ENCODE data around the gene MACROD2. TPM values are rescaled to one million over a fixed set of nuclear protein-coding genes. Genes with fewer than 3 reads are reported as not detected.
"Not testable (repeated sequence)": the region's sequence is repeated elsewhere in the genome, so short reads cannot be mapped to it uniquely, and the experiment has no call there.

Gene MACROD2
- total RNA-seq, 1 donor from 2014 or later = not detected

DNA sequence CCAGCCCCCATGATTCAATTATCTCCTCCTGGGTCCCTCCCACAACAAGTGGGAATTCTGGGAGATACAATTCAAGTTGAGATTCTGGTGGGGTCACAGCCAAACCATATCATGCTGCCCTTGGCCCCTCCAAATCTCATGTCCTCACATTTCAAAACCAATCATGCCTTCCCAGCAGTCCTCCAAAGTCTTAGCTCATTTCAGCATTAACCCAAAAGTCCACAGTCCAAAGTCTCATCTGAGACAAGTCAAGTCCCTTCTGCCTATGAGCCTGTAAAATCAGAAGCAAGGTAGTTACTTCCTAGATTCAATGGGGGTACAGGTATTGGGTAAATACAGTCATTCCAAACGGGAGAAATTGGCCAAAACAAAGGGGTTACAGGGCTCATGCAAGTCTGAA is 1021.6 kb downstream of the MACROD2 start:
- DNase-seq (ENCODE audit: low spot score); H3K4me3 Mint-ChIP-seq (ENCODE audit: low read depth); H3K27ac Mint-ChIP-seq; H3K36me3 Mint-ChIP-seq (ENCODE audit: low read depth); H3K27me3 Mint-ChIP-seq (ENCODE audit: low read depth); intact Hi-C loops (cut with micrococcal nuclease); H3K4me1 Mint-ChIP-seq (ENCODE audit: low read depth): not testable (repeated sequence)
- H3K9me3 Mint-ChIP-seq = peaks cover 35% of the 10 kb centered on the region

DNA sequence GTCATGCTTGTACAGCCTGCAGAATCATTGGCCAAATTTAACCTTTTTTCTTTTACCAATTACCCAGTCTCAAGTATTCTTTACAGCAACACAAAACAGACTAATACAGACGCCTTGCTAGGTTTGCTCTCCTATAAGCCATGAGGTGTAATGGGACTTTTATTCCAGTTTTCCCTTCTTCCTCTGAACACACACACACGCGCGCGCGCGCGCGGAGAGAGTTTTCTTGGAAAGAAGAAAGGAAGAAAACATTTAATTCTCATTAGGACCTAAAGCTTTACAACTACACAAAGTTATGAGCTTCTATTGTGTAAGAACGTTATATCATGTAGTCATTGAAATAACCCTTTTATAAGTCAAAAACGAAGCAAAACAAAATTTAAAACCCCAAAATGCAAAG is 1023.6 kb downstream of the MACROD2 start:
- Mint-ChIP-seq H3K27ac (no peak overlapping the region), H3K27me3 (ENCODE audit: low read depth) (no peaks in the 10 kb centered on the region), H3K4me1 (ENCODE audit: low read depth) (no peaks in the 10 kb centered on the region), H3K36me3 (ENCODE audit: low read depth) (no peaks in the 10 kb centered on the region), H3K4me3 (ENCODE audit: low read depth) (no peak overlapping the region), H3K9me3 (peaks cover 40% of the 10 kb centered on the region)
- intact Hi-C loops (cut with micrococcal nuclease) = no loop called here
- no peak for DNase-seq (ENCODE audit: low spot score)

DNA sequence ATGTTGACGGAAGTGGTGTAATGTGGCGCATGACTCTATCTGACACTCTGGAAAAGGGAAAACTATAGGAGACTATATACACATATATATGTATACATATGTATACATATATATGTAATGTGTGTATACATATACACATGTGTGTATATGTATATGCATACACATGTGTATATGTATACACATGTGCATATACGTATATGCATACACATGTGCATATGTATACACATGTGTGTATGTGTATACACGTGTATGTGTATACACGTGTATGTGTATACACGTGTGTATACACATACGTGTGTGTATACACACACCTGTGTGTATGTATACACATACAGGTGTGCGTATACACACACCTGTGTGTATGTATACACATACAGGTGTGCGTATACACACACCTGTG is 1025.5 kb downstream of the MACROD2 start:
- H3K9me3 Mint-ChIP-seq = peaks cover 37% of the 10 kb centered on the region
- H3K27ac Mint-ChIP-seq = no peak overlapping the region
- no peaks in the 10 kb centered on the region for H3K27me3 Mint-ChIP-seq (ENCODE audit: low read depth)
- no peak overlapping the region for H3K4me3 Mint-ChIP-seq (ENCODE audit: low read depth)
- H3K36me3 Mint-ChIP-seq (ENCODE audit: low read depth) = no peaks in the 10 kb centered on the region
- no peaks in the 10 kb centered on the region for H3K4me1 Mint-ChIP-seq (ENCODE audit: low read depth)
- no peak for DNase-seq (ENCODE audit: low spot score)
- intact Hi-C loops (cut with micrococcal nuclease) = no loop called here

DNA sequence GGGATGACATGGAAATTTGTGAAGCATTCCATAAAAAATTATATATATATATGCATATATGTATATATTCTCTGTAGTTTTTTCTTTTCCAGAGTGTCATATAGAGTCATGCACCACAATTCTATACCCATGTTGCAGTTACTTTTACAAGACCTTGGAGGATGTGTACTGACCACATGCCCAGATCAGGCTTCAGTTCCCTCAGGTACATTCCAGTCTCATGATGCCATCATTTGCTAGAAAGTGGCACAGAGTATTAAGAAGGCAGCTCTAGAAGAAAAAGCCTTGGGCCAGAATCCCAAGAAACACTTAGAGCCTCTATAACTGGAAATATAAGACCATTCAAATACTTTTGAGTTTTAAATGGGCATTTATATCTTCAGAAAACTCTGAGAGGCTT is 1027.6 kb downstream of the MACROD2 start:
- no peak for DNase-seq (ENCODE audit: low spot score)
- Mint-ChIP-seq H3K27ac (no peak overlapping the region), H3K27me3 (ENCODE audit: low read depth) (no peaks in the 10 kb centered on the region), H3K4me1 (ENCODE audit: low read depth) (no peaks in the 10 kb centered on the region), H3K4me3 (ENCODE audit: low read depth) (no peak overlapping the region), H3K9me3 (peaks cover 27% of the 10 kb centered on the region), H3K36me3 (ENCODE audit: low read depth) (no peaks in the 10 kb centered on the region)
- intact Hi-C loops (cut with micrococcal nuclease) = no loop called here

DNA sequence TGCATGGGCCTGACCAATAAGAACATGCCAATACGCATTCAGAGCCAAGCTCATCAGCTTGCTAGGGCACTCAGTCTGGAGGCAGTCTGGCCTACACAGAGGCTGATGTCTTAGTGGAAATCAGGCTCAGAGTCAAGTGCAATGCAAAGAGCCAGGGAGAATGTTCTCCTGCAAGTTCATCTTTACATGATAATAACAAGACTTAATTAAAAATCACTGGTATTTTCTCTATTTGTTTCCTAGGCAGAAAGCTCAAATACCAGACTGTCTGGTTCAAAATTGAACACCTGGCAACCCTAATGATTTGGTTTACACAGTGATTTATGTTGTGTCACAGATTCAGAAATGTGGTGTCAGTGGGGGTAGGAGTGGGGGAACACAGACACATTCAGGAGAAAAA is 1031.4 kb downstream of the MACROD2 start:
- intact Hi-C loops (cut with micrococcal nuclease) = no loop called here
- no peak overlapping the region for H3K4me3 Mint-ChIP-seq (ENCODE audit: low read depth)
- H3K4me1 Mint-ChIP-seq (ENCODE audit: low read depth) = no peaks in the 10 kb centered on the region
- H3K9me3 Mint-ChIP-seq = peaks cover 27% of the 10 kb centered on the region
- no peak for DNase-seq (ENCODE audit: low spot score)
- H3K27ac Mint-ChIP-seq = no peak overlapping the region
- H3K36me3 Mint-ChIP-seq (ENCODE audit: low read depth) = no peaks in the 10 kb centered on the region
- no peaks in the 10 kb centered on the region for H3K27me3 Mint-ChIP-seq (ENCODE audit: low read depth)

DNA sequence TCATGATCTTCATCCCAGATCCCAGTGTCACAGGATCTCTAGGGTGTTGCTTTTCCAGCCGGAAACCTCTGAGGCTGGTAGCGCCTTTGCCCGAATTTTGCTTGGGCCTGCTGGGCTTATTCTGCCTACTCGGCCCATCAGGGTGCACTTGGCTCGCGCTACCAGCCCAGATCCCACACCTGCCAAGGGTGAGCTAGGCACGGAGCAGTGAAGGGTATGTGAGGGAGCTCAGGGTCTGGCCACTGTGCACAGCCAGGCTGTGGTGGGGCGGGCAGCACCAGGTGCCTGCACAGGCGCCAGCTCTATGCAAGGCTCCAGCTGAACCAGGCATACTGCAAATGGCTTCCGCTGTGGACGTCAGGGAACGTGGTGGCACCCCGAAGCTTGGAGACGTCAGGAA is 1035.5 kb downstream of the MACROD2 start:
- Mint-ChIP-seq H3K4me3 (ENCODE audit: low read depth) (no peak overlapping the region), H3K36me3 (ENCODE audit: low read depth) (no peaks in the 10 kb centered on the region), H3K9me3 (peaks cover 34% of the 10 kb centered on the region), H3K4me1 (ENCODE audit: low read depth) (no peaks in the 10 kb centered on the region), H3K27me3 (ENCODE audit: low read depth) (no peaks in the 10 kb centered on the region), H3K27ac (no peak overlapping the region)
- intact Hi-C loops (cut with micrococcal nuclease) = no loop called here
- no peak for DNase-seq (ENCODE audit: low spot score)

DNA sequence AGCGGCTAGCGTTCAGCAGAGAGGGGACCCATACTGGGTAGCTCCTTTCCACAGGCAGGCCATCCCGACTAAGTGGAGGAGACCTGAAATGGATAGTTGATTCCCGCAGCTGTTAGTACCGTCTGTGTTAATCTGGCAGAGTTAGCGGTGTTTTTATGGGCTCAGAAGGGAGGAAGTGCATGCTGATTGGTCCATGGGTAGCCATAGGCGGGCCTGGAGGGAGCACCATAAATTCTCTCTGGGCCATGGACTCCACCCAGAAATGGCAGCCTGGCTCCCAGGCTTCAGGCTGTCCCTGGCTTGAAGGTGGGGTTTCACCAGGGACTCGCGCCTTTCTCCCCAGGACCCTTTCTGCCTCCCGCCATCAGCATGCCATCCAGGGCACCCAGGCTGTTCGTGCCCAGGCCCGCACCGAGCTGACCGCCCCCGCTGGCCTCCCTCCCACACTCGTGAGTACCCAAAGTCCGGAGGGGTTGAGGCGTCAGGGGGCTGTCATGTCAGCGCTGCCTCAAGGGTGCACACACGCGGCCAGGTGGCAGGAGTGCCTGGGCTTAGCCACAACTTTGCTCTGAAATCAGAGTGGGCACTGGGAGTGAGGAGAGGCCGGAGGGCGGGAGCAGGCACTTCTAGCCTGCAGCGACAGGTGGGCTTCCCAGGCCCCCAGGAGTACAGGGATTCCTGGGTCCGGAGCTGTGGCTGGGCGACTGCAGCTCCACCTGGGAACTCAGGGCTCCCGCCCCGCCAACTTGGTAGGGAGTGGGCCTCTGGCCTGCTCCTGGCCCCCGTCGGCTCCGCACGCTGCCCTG is 1036.4 kb downstream of the MACROD2 start:
- Mint-ChIP-seq H3K36me3 (ENCODE audit: low read depth) (no peaks in the 10 kb centered on the region), H3K27ac (no peak overlapping the region), H3K4me3 (ENCODE audit: low read depth) (no peak overlapping the region), H3K27me3 (ENCODE audit: low read depth) (no peaks in the 10 kb centered on the region), H3K9me3 (peaks cover 34% of the 10 kb centered on the region), H3K4me1 (ENCODE audit: low read depth) (no peaks in the 10 kb centered on the region)
- intact Hi-C loops (cut with micrococcal nuclease) = no loop called here
- no peak for DNase-seq (ENCODE audit: low spot score)

GRCh38 chr20:15032352-15032622 is 1037.0 kb downstream of the MACROD2 start:
- no peak overlapping the region for H3K27ac Mint-ChIP-seq
- no peaks in the 10 kb centered on the region for H3K27me3 Mint-ChIP-seq (ENCODE audit: low read depth)
- no peak for DNase-seq (ENCODE audit: low spot score)
- H3K9me3 Mint-ChIP-seq = peaks cover 34% of the 10 kb centered on the region
- no peaks in the 10 kb centered on the region for H3K4me1 Mint-ChIP-seq (ENCODE audit: low read depth)
- intact Hi-C loops (cut with micrococcal nuclease) = no loop called here
- no peaks in the 10 kb centered on the region for H3K36me3 Mint-ChIP-seq (ENCODE audit: low read depth)
- H3K4me3 Mint-ChIP-seq (ENCODE audit: low read depth) = no peak overlapping the region

DNA sequence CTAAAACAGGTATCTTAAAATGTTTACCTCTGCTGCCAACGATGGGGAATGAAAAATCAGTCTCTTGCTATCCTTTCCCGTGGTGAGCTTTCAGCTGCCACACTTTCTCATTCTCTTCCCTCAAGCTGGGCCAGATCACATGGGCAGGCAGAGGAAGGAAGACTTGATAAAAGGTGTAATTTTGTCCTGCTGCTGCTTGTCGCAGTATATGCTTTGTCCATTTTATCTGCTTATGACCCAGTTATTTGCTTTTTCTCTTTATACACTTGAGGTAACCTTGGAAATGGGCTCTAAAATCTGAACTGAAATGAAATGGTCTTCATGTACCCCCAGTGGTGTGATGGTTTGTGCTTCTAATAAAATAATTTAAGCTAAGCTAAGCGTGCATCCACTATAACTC is 1038.0 kb downstream of the MACROD2 start:
- H3K36me3 Mint-ChIP-seq (ENCODE audit: low read depth) = no peaks in the 10 kb centered on the region
- no peaks in the 10 kb centered on the region for H3K4me1 Mint-ChIP-seq (ENCODE audit: low read depth)
- no peak overlapping the region for H3K4me3 Mint-ChIP-seq (ENCODE audit: low read depth)
- H3K27me3 Mint-ChIP-seq (ENCODE audit: low read depth) = no peaks in the 10 kb centered on the region
- DNase-seq (ENCODE audit: low spot score) = no peak
- H3K27ac Mint-ChIP-seq = no peak overlapping the region
- intact Hi-C loops (cut with micrococcal nuclease) = no loop called here
- H3K9me3 Mint-ChIP-seq = peaks cover 29% of the 10 kb centered on the region

DNA sequence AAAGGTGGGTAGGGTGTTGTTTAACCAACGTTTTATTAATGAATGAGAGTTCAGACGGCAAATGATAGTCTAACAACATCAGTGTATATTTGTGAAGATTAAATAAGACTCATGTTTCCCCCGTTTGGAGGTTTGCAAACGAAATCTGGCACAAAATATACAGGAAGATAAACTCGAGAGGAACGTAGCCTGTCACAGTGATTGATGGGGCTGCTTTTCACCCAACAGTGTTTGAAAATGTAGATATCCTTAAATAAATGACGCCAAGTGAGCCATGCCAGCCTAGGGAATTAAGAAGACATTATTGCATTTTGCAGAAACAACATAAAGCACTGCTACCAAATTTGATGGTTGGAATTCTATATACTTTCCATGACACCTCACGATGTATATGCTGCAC is 1038.6 kb downstream of the MACROD2 start:
- Mint-ChIP-seq H3K9me3 (peaks cover 26% of the 10 kb centered on the region), H3K27ac (no peak overlapping the region), H3K4me3 (ENCODE audit: low read depth) (no peak overlapping the region)

GRCh38 chr20:15036948-15037347 is 1041.6 kb downstream of the MACROD2 start:
- Mint-ChIP-seq H3K36me3 (ENCODE audit: low read depth) (no peaks in the 10 kb centered on the region), H3K27me3 (ENCODE audit: low read depth) (no peaks in the 10 kb centered on the region), H3K27ac (no peak overlapping the region), H3K9me3 (peaks cover 31% of the 10 kb centered on the region), H3K4me3 (ENCODE audit: low read depth) (no peak overlapping the region), H3K4me1 (ENCODE audit: low read depth) (no peaks in the 10 kb centered on the region)
- no peak for DNase-seq (ENCODE audit: low spot score)
- intact Hi-C loops (cut with micrococcal nuclease) = no loop called here

More for the DNA sequence above, 1038.6 kb downstream of the MACROD2 start:
- no peak for DNase-seq (ENCODE audit: low spot score)
- Mint-ChIP-seq H3K4me1 (ENCODE audit: low read depth) (no peaks in the 10 kb centered on the region), H3K36me3 (ENCODE audit: low read depth) (no peaks in the 10 kb centered on the region), H3K27me3 (ENCODE audit: low read depth) (no peaks in the 10 kb centered on the region)
- intact Hi-C loops (cut with micrococcal nuclease) = no loop called here

DNA sequence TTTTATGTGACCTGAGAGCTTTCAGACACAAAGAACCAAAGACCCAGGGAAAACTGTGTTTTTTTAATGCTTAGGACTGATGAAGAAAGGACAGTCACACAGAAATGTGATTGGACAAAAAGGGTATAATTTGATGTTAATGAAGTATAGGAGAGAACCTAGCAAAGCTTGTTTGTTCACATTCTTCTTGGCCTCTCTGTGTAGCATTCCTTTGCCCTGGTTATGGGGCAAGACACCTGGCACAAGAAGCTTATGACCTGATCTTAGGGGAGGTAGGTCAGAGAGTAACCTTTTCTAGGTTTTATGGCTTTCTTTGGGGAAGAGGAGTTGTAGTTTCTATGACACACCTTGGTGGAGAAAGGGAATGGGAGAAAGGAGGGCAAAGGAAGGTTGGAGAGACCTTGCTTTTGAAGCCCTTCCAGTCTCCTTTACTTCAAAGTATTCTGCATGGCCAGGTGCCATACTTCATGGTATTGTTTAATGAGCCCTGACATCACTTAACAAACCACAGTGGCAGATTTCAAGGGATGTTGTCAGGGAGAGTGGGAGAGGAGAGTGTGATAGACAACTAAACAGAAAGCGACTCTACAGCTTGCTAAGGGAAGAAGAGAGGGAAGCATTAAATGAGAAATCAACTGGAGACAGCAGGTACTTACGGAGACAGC is 1043.9 kb downstream of the MACROD2 start:
- no peak for DNase-seq (ENCODE audit: low spot score)
- peaks cover 27% of the 10 kb centered on the region for H3K9me3 Mint-ChIP-seq
- intact Hi-C loops (cut with micrococcal nuclease) = no loop called here
- no peak overlapping the region for H3K4me3 Mint-ChIP-seq (ENCODE audit: low read depth)
- no peaks in the 10 kb centered on the region for H3K4me1 Mint-ChIP-seq (ENCODE audit: low read depth)
- H3K27ac Mint-ChIP-seq = no peak overlapping the region
- H3K36me3 Mint-ChIP-seq (ENCODE audit: low read depth) = no peaks in the 10 kb centered on the region
- H3K27me3 Mint-ChIP-seq (ENCODE audit: low read depth) = no peaks in the 10 kb centered on the region

DNA sequence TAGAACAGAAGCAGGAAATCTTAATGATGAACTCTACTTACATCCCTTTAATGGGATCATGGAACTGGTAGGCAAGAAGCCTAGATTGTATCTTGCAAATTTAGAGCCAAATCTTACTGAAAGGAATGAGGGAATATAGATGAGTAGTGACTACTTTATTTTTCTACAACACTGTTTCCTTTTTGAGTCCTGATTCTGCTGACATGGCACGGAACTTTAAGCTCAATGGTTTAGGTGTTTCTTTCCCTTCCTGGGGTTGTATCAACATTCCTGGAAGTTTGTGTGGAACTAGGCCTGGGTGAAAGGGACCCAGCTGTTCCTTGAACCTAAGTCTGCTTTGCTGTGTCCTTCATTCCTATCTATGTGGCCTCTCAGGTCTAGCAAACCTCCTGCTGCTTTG is 1047.4 kb downstream of the MACROD2 start:
- intact Hi-C loops (cut with micrococcal nuclease) = no loop called here
- DNase-seq (ENCODE audit: low spot score) = no peak
- no peaks in the 10 kb centered on the region for H3K4me1 Mint-ChIP-seq (ENCODE audit: low read depth)
- no peaks in the 10 kb centered on the region for H3K36me3 Mint-ChIP-seq (ENCODE audit: low read depth)
- H3K27ac Mint-ChIP-seq = no peak overlapping the region
- H3K9me3 Mint-ChIP-seq = peaks cover 45% of the 10 kb centered on the region
- H3K4me3 Mint-ChIP-seq (ENCODE audit: low read depth) = no peak overlapping the region
- H3K27me3 Mint-ChIP-seq (ENCODE audit: low read depth) = no peaks in the 10 kb centered on the region

Measured in activated T-helper 2 cell treated with anti-CD3 and anti-CD28 coated beads, Interferon-gamma antibody, Interleukin-2, Interleukin-4, amounts not matched to agents 10 μg/mL and 5 μg/mL and 100 μg/mL, durations not matched to agents 14 hours and 24 hours and 36 hours (primary cell).